ENCODE data around the gene SCAMP3.
"Not testable (repeated sequence)": the region's sequence is repeated elsewhere in the genome, so short reads cannot be mapped to it uniquely, and the experiment has no call there.

SCAMP3 gene

GRCh38 chr1:155226910-155227260 lies 35.3 kb downstream of the SCAMP3 start:
- DNase-seq (ENCODE audit: low read depth in 1 of 2, low spot score in 1 of 2): peak in 1 of 2 experiments; percentile 78
- TF ChIP-seq JUND (IDR thresholded peaks at IDR 0.05; ENCODE audit: low read depth): no peak
- in situ Hi-C loops (cut with HindIII; ENCODE audit: low pct_unique_long_range_greater_than_20kb, low sequenced_read_pairs): no loop called here

- no peak for TF ChIP-seq JUND (IDR thresholded peaks at IDR 0.05; ENCODE audit: low read depth)
- in situ Hi-C loops (cut with HindIII; ENCODE audit: low pct_unique_long_range_greater_than_20kb, low sequenced_read_pairs): no loop called here
Measured at GRCh38 chr1:155226188-155226909, 35.8 kb downstream of the SCAMP3 start.

GRCh38 chr1:155225404-155225759 lies 36.8 kb downstream of the SCAMP3 start:
- in situ Hi-C loops (cut with HindIII; ENCODE audit: low pct_unique_long_range_greater_than_20kb, low sequenced_read_pairs); DNase-seq (ENCODE audit: low read depth in 1 of 2, low spot score in 1 of 2): not testable (repeated sequence)

More at GRCh38 chr1:155226188-155226909, 35.8 kb downstream of the SCAMP3 start:
- peak in 1 of 2 experiments; percentile 84 for DNase-seq (ENCODE audit: low read depth in 1 of 2, low spot score in 1 of 2)

- DNase-seq (ENCODE audit: low read depth in 1 of 2, low spot score in 1 of 2): no peak
Measured at GRCh38 chr1:155223047-155223446, 39.1 kb downstream of the SCAMP3 start.

GRCh38 chr1:155220211-155220965 lies 41.8 kb downstream of the SCAMP3 start:
- DNase-seq (ENCODE audit: low read depth in 1 of 2, low spot score in 1 of 2); in situ Hi-C loops (cut with HindIII; ENCODE audit: low pct_unique_long_range_greater_than_20kb, low sequenced_read_pairs): not testable (repeated sequence)

More at GRCh38 chr1:155223047-155223446, 39.1 kb downstream of the SCAMP3 start:
- TF ChIP-seq JUND (IDR thresholded peaks at IDR 0.05; ENCODE audit: low read depth): no peak
- in situ Hi-C loops (cut with HindIII; ENCODE audit: low pct_unique_long_range_greater_than_20kb, low sequenced_read_pairs): no loop called here

- TF ChIP-seq JUND (IDR thresholded peaks at IDR 0.05; ENCODE audit: low read depth): no peak
- in situ Hi-C loops (cut with HindIII; ENCODE audit: low pct_unique_long_range_greater_than_20kb, low sequenced_read_pairs): no loop called here
- DNase-seq (ENCODE audit: low read depth in 1 of 2, low spot score in 1 of 2): no peak
Measured at GRCh38 chr1:155219592-155220031, 42.5 kb downstream of the SCAMP3 start.

- DNase-seq (ENCODE audit: low read depth in 1 of 2, low spot score in 1 of 2): peak in 1 of 2 experiments; percentile 84
- TF ChIP-seq JUND (IDR thresholded peaks at IDR 0.05; ENCODE audit: low read depth): no peak
- in situ Hi-C loops (cut with HindIII; ENCODE audit: low pct_unique_long_range_greater_than_20kb, low sequenced_read_pairs): no loop called here
Measured at GRCh38 chr1:155218854-155219591, 43.1 kb downstream of the SCAMP3 start.

GRCh38 chr1:155214702-155215101 lies 47.5 kb downstream of the SCAMP3 start:
- DNase-seq (ENCODE audit: low read depth in 1 of 2, low spot score in 1 of 2); in situ Hi-C loops (cut with HindIII; ENCODE audit: low pct_unique_long_range_greater_than_20kb, low sequenced_read_pairs): not testable (repeated sequence)

- DNase-seq (ENCODE audit: low read depth in 1 of 2, low spot score in 1 of 2); in situ Hi-C loops (cut with HindIII; ENCODE audit: low pct_unique_long_range_greater_than_20kb, low sequenced_read_pairs): not testable (repeated sequence)
Measured at GRCh38 chr1:155212051-155212440, 50.1 kb downstream of the SCAMP3 start.

- in situ Hi-C loops (cut with HindIII; ENCODE audit: low pct_unique_long_range_greater_than_20kb, low sequenced_read_pairs); DNase-seq (ENCODE audit: low read depth in 1 of 2, low spot score in 1 of 2): not testable (repeated sequence)
Measured at GRCh38 chr1:155211381-155212050, 50.6 kb downstream of the SCAMP3 start.

- TF ChIP-seq JUND (IDR thresholded peaks at IDR 0.05; ENCODE audit: low read depth): no peak
- DNase-seq (ENCODE audit: low read depth in 1 of 2, low spot score in 1 of 2): no peak
- in situ Hi-C loops (cut with HindIII; ENCODE audit: low pct_unique_long_range_greater_than_20kb, low sequenced_read_pairs): no loop called here
Measured at GRCh38 chr1:155210314-155211104, 51.7 kb downstream of the SCAMP3 start.

- in situ Hi-C loops (cut with HindIII; ENCODE audit: low pct_unique_long_range_greater_than_20kb, low sequenced_read_pairs): no loop called here
- TF ChIP-seq JUND (IDR thresholded peaks at IDR 0.05; ENCODE audit: low read depth): no peak
- DNase-seq (ENCODE audit: low read depth in 1 of 2, low spot score in 1 of 2): no peak
Measured at GRCh38 chr1:155209312-155209721, 52.8 kb downstream of the SCAMP3 start.

Data from T47D (cell line).